Measurements from ENCODE around the gene KBTBD13. TPM values are rescaled to one million over a fixed set of nuclear protein-coding genes. Genes with fewer than 3 reads are reported as not detected.
"Not testable (repeated sequence)": the region's sequence is repeated elsewhere in the genome, so short reads cannot be mapped to it uniquely, and the experiment has no call there.

Gene KBTBD13
- total RNA-seq, 1 experiment from 2014 or later, result not detected

DNA sequence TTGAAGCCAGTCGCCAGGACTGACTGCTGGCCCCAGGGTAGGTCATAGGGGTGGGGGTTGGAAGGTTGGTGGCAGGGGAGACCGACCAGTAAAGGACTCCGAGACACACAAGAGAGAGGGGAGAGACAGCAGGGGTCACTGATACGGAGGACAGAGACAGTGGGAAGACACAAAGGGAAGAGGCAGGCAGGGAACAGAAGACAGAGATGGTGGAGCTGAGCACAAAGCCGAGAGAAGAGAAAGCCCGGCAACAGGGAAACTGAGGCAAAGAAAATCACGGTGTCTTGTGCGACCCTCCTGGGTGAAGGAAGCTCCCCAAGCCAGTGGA lies 9.3 kb upstream of the KBTBD13 start:
- in situ Hi-C loops (cut with HindIII; ENCODE audit: low sequenced_read_pairs), result no loop called here
- no peak for DNase-seq (ENCODE audit: low spot score)

DNA sequence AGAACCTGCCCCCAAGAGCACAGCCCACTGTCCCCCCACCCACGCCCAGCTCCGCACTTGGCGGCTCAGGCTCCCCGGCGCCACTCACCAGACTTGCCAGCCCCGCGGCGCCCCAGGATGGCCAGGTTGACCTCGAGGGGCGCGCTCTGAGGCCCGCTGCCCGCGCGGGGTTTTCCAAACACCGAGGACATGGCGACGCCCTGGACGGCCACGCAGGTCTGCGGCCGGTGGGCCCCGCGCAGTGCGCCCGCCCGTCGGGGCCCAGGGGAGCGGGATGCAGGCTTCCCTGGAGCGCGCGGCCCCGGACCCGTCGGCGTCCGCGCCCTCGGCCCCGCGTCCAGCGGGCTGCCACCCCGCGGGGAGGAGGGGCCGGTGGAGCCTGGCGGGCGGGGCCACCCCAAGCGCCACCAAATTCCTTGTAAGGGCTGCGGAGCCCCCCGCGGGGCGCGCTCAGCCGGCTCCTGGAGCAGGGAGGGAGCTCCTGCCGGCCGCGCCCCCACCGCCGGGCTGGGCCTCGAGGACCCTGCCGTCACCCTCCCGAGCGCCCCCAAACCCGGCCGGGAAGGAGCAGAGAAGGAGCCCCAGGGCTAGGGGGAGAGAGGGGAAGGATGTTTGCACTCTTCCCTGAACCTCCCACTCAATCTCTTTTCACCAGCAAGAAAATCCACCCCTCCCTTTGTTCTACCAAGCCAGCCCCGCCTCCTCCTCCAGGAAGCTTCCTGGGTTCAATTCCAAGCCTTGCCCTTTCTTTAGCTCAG lies 8.7 kb upstream of the KBTBD13 start, which contains the start of gene RASL12:
Gene RASL12, minus strand, starts transcription at position 347 of the 758 bp plus-strand sequence. Its CDS starts 156 bp downstream, at position 191.
- in situ Hi-C loops (cut with HindIII; ENCODE audit: low sequenced_read_pairs), result no loop called here
- no peak for DNase-seq (ENCODE audit: low spot score)

DNA sequence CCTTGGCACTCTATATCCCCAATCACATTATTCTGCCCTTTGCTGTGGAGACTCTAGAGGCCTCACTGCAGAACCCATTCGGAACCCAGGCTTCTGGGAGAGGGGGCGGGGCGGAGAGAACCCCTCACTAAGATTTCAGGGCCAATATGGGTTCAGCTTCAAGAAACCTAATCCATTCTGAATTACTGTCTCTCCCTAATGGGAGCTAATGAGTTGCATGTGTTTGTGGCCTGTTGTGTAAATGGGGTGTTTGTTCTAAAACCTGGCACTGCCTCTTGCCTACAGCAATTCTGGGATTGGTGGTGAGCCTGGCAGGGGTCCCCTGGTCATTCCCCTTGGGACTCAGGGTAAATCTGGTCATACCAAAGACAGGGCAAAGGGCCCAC lies 8.2 kb upstream of the KBTBD13 start:
- in situ Hi-C loops (cut with HindIII; ENCODE audit: low sequenced_read_pairs), result no loop called here

DNA sequence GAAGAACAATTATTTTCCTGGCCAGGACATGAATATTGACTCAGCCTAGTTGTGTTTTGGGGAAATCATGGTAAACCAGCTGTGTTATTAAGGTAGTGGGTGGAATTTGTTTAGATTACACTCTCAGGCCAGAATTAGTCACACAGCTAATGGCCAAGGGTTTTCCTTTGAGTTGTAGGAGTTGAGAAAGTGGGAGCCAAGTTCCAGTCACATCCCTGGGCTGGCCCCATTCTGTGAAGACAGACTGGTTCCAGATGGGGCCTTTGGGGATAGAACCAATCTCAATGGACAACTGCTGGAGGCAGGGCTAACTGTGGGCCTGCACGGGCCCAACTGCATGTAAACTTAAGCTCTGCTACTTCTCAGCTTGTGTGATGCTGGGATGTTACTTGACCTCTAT lies 7.4 kb upstream of the KBTBD13 start:
- DNase-seq (ENCODE audit: low spot score), result no peak
- in situ Hi-C loops (cut with HindIII; ENCODE audit: low sequenced_read_pairs), result no loop called here

More for the DNA sequence above, 8.2 kb upstream of the KBTBD13 start:
- DNase-seq (ENCODE audit: low spot score), result no peak

DNA sequence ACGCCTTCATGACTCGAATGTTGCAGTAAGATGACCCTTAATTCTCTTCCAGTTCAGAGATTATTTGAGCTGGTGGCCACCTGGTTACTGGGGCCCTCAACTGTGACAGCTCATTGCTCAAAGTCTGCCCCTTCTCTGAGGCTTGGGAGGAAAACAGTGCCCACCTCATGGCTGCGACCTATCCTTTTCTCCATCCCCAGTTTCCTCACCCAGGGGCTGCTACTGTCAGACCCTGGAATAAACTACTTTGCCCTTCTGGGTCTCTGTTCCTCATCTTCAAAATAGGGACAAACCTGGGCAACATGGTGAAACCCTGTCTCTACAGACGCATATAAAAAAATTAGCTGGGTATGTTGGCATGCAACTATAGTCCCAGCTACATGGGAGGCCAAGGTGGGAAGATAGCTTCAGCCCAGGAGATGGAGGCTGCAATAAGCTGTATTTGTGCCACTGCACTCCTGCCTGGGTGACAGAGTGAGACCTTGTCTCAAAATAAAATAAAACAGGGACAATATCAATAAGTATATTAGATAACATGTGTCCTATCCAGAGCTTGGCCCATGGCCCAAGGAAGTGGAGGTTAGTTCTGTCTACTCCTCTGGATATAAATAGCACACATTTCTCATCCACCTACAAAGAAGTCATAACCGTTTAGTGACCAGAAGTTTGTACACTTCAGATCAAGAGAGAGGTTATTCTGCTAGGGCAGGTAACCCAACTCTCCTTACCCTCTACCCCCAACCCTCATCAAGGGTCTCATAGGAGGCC lies 6.6 kb upstream of the KBTBD13 start:
- in situ Hi-C loops (cut with HindIII; ENCODE audit: low sequenced_read_pairs), result no loop called here
- DNase-seq (ENCODE audit: low spot score), result no peak

DNA sequence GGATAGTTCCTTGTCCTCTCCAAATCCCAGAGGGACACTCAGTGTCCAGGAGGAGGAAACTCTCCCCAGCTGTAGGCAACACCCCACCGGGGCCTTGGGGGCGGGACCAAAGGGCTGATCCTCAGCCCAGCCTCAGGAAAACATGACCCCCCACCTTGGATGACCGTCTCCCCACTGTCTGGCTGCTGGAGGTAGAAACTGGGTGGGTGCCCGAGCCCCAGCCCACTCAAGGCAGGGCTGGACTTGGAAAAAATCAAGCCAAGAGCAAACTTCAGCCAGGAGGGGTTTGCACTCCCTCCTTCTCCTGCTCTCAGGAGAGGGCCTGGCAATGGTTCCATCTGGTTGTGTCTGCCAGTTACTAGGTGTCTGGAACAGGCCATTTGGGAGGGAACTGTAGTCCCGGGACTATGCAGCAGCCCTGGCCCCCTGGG lies 5.2 kb upstream of the KBTBD13 start:
- in situ Hi-C loops (cut with HindIII; ENCODE audit: low sequenced_read_pairs), result no loop called here

DNA sequence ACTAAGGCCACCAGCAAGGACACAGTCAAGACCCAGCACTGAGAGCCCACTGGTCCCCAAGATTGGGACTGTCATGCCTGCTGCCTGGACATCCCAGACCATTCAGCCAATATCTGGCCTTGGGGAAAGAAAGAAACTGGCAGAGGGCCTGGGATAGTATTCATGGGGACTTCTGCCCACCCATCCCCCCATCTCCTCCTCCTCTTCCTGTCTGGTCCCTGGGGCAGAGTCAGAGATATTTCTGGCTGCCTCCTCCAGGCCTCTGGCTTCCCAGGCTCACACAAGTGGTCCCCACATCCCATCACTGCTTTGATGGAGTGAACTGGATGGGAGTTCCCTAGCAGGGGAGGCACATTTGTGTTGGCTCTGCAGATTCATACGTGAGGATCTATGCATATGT lies 4.5 kb upstream of the KBTBD13 start:
- in situ Hi-C loops (cut with HindIII; ENCODE audit: low sequenced_read_pairs), result no loop called here

More for the DNA sequence above, 5.2 kb upstream of the KBTBD13 start:
- DNase-seq (ENCODE audit: low spot score), result no peak

DNA sequence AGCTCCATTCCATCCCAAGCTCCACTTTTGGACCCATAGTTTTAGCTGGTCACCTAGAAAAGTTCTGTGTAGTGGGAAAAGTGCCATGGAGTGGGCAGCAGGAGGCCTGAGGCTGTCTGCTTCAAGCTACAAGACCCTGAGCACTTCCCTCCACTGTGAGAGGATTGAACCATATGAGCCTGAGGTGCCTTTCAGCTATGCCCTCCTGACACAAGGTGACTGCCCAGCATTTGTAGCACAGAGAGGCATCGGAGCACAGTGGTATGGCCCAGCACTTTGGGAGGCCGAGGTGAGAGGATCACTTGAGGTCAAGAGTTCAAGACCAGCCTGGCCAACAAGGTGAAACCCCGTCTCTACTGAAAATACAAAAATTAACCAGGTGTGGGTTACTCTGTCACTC lies 3.9 kb upstream of the KBTBD13 start:
- no peak for DNase-seq (ENCODE audit: low spot score)
- in situ Hi-C loops (cut with HindIII; ENCODE audit: low sequenced_read_pairs), result no loop called here

More for the DNA sequence above, 4.5 kb upstream of the KBTBD13 start:
- no peak for DNase-seq (ENCODE audit: low spot score)

DNA sequence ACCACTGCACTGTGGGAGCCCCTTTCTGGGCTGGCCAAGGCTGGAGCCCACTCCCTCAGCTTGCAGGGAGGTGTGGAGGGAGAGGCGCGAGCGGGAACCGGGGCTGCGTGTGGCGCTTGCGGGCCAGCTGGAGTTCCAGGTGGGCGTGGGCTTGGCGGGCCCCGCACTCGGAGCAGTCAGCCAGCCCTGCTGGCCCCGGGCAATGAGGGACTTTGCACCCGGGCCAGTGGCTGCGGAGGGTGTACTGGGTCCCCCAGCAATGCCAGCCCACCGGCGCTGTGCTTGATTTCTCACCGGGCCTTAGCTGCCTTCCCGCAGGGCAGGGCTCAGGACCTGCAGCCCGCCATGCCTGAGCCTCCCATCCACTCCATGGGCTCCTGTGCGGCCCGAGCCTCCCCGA lies 1.6 kb upstream of the KBTBD13 start:
- DNase-seq (ENCODE audit: low spot score); in situ Hi-C loops (cut with HindIII; ENCODE audit: low sequenced_read_pairs): not testable (repeated sequence)

DNA sequence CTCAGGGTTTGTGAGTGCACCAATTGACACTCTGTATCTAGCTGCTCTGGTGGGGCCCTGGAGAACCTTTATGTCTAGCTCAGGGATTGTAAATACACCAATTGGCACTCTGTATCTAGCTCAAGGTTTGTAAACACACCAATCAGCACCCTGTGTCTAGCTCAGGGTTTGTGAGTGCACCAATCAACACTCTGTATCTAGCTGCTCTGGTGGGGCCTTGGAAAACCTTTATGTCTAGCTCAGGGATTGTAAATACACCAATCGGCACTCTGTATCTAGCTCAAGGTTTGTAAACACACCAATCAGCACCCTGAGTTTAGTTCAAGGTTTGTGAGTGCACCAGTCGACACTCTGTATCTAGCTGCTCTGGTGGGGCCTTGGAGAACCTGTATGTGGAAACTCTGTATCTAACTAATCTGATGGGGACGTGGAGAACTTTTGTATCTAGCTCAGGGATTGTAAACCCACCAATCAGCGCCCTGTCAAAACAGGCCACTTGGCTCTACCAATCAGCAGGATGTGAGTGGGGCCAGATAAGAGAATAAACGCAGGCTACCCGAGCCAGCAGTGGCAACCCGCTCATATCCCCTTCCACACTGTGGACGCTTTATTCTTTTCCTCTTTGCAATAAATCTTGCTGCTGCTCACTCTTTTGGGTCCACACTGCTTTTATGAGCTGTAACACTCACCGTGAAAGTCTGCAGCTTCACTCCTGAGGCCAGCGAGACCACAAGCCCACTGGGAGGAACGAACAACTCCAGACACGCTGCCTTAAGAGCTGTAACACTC lies 745 bp upstream of the KBTBD13 start:
- DNase-seq (ENCODE audit: low spot score); in situ Hi-C loops (cut with HindIII; ENCODE audit: low sequenced_read_pairs): not testable (repeated sequence)

DNA sequence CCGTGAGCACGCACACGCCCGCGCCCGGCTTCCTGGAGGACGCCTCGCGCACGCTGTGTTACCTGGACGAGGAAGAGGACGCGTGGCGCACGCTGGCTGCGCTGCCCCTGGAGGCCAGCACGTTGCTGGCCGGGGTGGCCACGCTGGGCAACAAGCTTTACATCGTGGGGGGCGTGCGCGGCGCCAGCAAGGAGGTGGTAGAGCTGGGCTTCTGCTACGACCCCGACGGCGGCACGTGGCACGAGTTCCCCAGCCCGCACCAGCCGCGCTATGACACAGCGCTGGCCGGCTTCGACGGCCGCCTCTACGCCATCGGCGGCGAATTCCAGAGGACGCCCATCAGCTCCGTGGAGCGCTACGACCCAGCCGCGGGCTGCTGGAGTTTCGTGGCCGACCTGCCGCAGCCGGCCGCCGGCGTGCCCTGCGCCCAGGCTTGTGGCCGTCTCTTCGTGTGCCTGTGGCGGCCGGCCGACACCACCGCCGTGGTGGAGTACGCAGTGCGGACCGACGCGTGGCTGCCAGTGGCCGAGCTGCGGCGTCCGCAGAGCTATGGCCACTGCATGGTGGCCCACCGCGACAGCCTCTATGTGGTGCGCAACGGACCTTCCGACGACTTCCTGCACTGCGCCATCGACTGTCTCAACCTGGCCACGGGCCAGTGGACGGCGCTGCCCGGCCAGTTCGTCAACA lies 890 bp downstream of the KBTBD13 start:
- no peak for DNase-seq (ENCODE audit: low spot score)
- in situ Hi-C loops (cut with HindIII; ENCODE audit: low sequenced_read_pairs), result no loop called here

DNA sequence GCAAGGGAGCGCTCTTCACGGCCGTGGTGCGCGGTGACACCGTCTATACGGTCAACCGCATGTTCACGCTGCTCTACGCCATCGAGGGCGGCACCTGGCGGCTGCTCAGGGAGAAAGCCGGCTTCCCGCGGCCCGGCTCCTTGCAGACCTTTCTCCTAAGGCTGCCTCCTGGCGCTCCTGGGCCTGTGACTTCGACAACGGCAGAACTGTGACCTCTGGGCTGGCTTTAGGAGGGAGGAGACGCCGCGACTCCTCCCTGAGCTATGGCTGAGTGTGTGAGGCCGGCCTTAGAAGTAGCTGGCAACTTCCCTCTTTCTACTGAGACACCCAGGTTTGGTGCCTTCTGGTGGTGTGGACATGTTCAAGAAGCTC lies 1.4 kb downstream of the KBTBD13 start:
- no peak for DNase-seq (ENCODE audit: low spot score)
- in situ Hi-C loops (cut with HindIII; ENCODE audit: low sequenced_read_pairs), result no loop called here

DNA sequence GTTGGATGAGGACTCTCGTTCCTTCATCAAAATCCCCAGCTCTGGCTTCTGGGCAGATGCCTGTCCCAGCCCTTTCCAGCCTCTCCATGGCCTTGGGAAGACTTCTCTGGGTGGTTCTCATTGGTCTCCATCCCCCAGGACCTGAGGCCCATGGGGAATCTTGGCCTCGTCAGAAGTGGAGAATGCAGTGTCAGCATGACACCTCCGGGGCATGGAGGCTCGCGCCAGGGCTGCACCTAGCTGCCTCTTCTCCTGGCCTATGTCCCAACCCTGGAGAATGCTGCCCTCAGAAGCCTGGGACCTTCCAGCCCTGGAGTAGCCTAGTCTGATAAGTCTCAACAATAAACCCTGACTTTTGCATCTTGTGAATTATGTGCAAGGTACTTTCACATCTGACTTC lies 3.0 kb downstream of the KBTBD13 start:
- in situ Hi-C loops (cut with HindIII; ENCODE audit: low sequenced_read_pairs), result no loop called here
- no peak for DNase-seq (ENCODE audit: low spot score)

DNA sequence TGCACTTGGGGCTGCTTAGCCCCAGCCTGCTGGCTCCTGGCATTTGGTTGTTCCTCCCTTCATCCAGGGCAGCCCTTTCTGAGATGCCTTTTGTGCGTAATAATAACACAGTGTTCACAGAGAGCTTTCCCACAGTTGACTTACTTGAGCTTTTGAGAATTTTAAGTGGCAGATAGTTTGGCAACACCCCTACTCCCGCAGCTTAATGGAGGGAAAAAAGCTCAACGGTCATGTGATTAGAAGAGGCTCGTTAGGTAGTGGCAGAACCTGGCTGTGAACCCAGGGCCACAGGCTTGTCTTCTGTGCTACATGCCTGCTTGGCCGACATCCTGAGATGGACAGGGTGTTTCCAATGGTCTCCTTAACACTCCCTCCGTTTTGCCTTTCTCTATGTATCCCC lies 4.7 kb downstream of the KBTBD13 start:
- in situ Hi-C loops (cut with HindIII; ENCODE audit: low sequenced_read_pairs), result no loop called here
- no peak for DNase-seq (ENCODE audit: low spot score)

DNA sequence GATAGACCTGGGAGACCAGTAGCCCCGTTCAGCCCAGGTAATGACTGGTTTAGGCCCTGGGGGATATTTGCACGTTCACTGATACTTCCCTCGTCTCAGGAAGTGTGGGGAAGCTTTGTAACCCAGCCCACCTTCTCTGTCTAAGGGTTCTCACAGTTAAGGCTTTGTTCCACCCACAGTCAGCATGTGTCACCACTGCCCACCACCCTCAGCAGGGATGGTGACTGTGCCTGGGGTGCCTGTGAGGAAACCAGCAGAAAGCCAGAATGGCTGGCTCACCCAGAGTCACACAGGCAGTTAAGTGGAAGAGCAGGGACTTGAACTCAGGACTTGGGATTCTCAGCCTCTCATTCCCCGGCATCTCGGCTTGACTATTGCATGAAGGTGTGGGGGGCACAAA lies 5.2 kb downstream of the KBTBD13 start:
- DNase-seq (ENCODE audit: low spot score), result no peak
- in situ Hi-C loops (cut with HindIII; ENCODE audit: low sequenced_read_pairs), result no loop called here

DNA sequence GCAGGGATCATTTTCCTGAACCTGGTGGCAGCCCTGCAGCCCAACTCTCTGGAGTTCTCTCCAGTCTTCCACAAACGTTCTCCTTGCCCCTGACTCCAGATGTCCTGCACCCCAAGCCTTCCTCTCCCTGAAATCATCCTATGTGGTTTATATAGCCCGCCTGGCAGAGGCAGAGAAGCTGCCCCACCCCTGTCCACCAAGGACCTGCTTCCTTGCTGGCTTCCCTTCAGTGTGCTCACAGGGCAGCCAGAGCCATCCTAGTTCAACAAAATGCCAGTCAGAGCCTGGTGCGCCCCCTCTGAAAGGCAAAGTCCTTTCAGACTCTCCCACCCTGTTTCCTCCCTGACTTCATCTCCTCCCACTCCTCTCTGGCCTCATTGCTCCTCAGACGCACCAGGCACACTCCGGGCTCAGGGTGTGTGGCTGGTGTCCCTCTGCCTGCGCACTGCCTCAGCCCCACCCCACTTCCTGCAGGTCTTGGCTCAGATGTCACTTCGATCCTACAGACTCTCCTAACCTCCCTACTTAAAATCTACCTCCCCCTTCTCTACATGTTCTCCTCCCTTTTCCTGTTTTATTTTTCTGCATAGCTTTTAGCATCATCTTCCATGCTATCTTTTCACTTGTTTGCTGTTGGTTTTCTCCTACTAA lies 5.9 kb downstream of the KBTBD13 start:
- in situ Hi-C loops (cut with HindIII; ENCODE audit: low sequenced_read_pairs), result no loop called here
- no peak for DNase-seq (ENCODE audit: low spot score)

DNA sequence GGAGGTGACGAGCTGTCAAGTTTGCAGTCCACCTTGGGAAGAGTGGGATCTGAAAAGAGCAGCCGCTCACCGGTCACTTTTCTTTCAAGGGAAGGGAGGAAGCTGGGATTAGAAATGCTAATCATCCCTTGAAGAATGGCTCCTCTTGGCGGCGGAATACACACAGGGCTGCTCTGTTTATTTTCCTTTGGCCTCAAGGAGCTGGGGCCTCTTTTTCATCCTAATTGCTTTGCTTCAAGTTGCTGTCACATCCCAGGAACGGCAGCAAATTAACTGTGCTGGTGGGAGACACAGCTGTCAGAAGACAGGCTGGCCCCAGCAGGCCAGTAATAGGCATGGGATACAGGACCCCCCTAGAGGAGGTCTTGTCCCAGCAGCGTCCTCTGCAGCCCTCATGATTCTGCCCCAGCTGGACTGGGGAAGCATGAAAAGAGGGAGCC lies 6.7 kb downstream of the KBTBD13 start:
- DNase-seq (ENCODE audit: low spot score), result peak; percentile 37
- in situ Hi-C loops (cut with HindIII; ENCODE audit: low sequenced_read_pairs), result no loop called here

DNA sequence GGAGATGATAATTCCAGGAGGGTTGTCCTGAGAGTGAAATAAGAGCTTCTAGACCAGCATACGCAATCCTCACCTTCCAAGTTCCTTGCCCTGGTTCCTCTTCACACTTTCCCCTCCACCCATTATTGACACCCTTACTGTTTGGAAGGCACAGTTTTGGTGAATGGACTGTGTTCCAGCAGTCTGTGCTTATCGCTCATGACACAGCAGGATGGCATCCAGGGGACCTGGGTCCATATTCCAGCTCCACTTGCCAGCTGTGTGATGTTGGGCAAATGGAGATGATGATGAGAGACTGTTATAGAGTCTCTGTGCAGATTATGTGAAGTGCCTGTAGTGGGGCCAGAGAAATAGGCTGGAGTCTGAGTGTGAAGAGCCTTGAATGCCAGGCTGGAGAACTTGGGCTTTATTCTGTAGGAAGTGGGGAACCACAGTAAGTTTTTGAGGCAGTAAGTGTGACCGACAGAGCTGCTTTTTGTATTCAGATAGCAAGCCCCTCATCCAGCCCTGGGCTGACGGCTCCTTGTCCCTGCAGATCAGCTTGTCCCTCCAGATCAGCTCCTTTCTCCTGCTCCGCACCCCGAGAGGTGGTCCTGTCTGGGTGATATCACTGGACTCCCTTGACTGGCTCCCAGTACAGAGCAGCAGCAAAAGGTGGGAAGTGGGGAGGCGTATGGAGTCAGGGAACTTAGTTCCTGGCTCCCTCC lies 8.1 kb downstream of the KBTBD13 start:
- DNase-seq (ENCODE audit: low spot score), result no peak
- in situ Hi-C loops (cut with HindIII; ENCODE audit: low sequenced_read_pairs), result no loop called here

Measured in G401 (cell line).